ENCODE data around the gene TTF1. TPM values are rescaled to one million over a fixed set of nuclear protein-coding genes. Genes with fewer than 3 reads are reported as not detected.

Gene TTF1
- total RNA-seq, 3 donors from 2014 or later = 11.2 to 18.0 (median 16.8) TPM

- Histone ChIP-seq H3K4me3 (no peak overlapping the region), H3K27ac (no peak overlapping the region), H3K27me3 (no peaks in the 10 kb centered on the region), H3K36me3 (peaks cover 8% of the 10 kb centered on the region), H3K9me3 (no peaks in the 10 kb centered on the region), H3K4me1 (no peaks in the 10 kb centered on the region)
- TF ChIP-seq POLR2A (IDR thresholded peaks at IDR 0.05) (no peak), CTCF (IDR thresholded peaks at IDR 0.05) (no peak), POLR2AphosphoS5 (IDR thresholded peaks at IDR 0.05) (no peak)
- no peak for DNase-seq (ENCODE audit: low spot score in 2 of 2)
- intact Hi-C loops (cut with DNase I; ENCODE audit: low total_unique reads) = no loop called here
Measured at GRCh38 chr9:132395560-132395959, 11.1 kb downstream of the TTF1 start.

- Histone ChIP-seq H3K4me3 (no peak overlapping the region), H3K27me3 (no peaks in the 10 kb centered on the region), H3K4me1 (no peaks in the 10 kb centered on the region), H3K9me3 (no peaks in the 10 kb centered on the region), H3K36me3 (peaks cover 12% of the 10 kb centered on the region), H3K27ac (no peak overlapping the region)
- TF ChIP-seq CTCF (IDR thresholded peaks at IDR 0.05) (no peak), POLR2AphosphoS5 (IDR thresholded peaks at IDR 0.05) (no peak), POLR2A (IDR thresholded peaks at IDR 0.05) (no peak)
- intact Hi-C loops (cut with DNase I; ENCODE audit: low total_unique reads) = no loop called here
- no peak for DNase-seq (ENCODE audit: low spot score in 2 of 2)
Measured at GRCh38 chr9:132391449-132391848, 15.2 kb downstream of the TTF1 start.

- no peaks in the 10 kb centered on the region for H3K27me3 ChIP-seq
- no peak for DNase-seq (ENCODE audit: low spot score in 2 of 2)
- intact Hi-C loops (cut with DNase I; ENCODE audit: low total_unique reads) = no loop called here
- no peaks in the 10 kb centered on the region for H3K4me1 ChIP-seq
- no peak overlapping the region for H3K4me3 ChIP-seq
- H3K27ac ChIP-seq = no peak overlapping the region
- H3K36me3 ChIP-seq = peaks cover 7% of the 10 kb centered on the region
- H3K9me3 ChIP-seq = no peaks in the 10 kb centered on the region
- TF ChIP-seq POLR2A (IDR thresholded peaks at IDR 0.05) = no peak
- no peak for TF ChIP-seq CTCF (IDR thresholded peaks at IDR 0.05)
- no peak for TF ChIP-seq POLR2AphosphoS5 (IDR thresholded peaks at IDR 0.05)
Measured at GRCh38 chr9:132390966-132391365, 15.7 kb downstream of the TTF1 start.

- DNase-seq (ENCODE audit: low spot score in 2 of 2) = no peak
- Histone ChIP-seq H3K27ac (no peak overlapping the region), H3K4me1 (no peaks in the 10 kb centered on the region), H3K27me3 (no peaks in the 10 kb centered on the region), H3K9me3 (no peaks in the 10 kb centered on the region), H3K36me3 (peaks cover 8% of the 10 kb centered on the region), H3K4me3 (no peak overlapping the region)
- intact Hi-C loops (cut with DNase I; ENCODE audit: low total_unique reads) = no loop called here
- no peak for TF ChIP-seq POLR2AphosphoS5 (IDR thresholded peaks at IDR 0.05)
- no peak for TF ChIP-seq CTCF (IDR thresholded peaks at IDR 0.05)
- no peak for TF ChIP-seq POLR2A (IDR thresholded peaks at IDR 0.05)
Measured at GRCh38 chr9:132387133-132387532, 19.5 kb downstream of the TTF1 start.

GRCh38 chr9:132384376-132384775 is 22.3 kb downstream of the TTF1 start:
- Histone ChIP-seq H3K4me1 (no peaks in the 10 kb centered on the region), H3K27ac (no peak overlapping the region), H3K36me3 (peaks cover 8% of the 10 kb centered on the region), H3K4me3 (no peak overlapping the region), H3K9me3 (no peaks in the 10 kb centered on the region), H3K27me3 (no peaks in the 10 kb centered on the region)
- intact Hi-C loops (cut with DNase I; ENCODE audit: low total_unique reads) = no loop called here
- no peak for TF ChIP-seq CTCF (IDR thresholded peaks at IDR 0.05)
- DNase-seq (ENCODE audit: low spot score in 2 of 2) = no peak
